ENCODE results near the gene PDCD6IP.
A peak's percentile ranks its signal among the peaks of the same experiment; 100 is the strongest.
"Not testable (repeated sequence)": the region's sequence is repeated elsewhere in the genome, so short reads cannot be mapped to it uniquely, and the experiment has no call there.

The PDCD6IP gene, protein sequence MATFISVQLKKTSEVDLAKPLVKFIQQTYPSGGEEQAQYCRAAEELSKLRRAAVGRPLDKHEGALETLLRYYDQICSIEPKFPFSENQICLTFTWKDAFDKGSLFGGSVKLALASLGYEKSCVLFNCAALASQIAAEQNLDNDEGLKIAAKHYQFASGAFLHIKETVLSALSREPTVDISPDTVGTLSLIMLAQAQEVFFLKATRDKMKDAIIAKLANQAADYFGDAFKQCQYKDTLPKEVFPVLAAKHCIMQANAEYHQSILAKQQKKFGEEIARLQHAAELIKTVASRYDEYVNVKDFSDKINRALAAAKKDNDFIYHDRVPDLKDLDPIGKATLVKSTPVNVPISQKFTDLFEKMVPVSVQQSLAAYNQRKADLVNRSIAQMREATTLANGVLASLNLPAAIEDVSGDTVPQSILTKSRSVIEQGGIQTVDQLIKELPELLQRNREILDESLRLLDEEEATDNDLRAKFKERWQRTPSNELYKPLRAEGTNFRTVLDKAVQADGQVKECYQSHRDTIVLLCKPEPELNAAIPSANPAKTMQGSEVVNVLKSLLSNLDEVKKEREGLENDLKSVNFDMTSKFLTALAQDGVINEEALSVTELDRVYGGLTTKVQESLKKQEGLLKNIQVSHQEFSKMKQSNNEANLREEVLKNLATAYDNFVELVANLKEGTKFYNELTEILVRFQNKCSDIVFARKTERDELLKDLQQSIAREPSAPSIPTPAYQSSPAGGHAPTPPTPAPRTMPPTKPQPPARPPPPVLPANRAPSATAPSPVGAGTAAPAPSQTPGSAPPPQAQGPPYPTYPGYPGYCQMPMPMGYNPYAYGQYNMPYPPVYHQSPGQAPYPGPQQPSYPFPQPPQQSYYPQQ

DNA sequence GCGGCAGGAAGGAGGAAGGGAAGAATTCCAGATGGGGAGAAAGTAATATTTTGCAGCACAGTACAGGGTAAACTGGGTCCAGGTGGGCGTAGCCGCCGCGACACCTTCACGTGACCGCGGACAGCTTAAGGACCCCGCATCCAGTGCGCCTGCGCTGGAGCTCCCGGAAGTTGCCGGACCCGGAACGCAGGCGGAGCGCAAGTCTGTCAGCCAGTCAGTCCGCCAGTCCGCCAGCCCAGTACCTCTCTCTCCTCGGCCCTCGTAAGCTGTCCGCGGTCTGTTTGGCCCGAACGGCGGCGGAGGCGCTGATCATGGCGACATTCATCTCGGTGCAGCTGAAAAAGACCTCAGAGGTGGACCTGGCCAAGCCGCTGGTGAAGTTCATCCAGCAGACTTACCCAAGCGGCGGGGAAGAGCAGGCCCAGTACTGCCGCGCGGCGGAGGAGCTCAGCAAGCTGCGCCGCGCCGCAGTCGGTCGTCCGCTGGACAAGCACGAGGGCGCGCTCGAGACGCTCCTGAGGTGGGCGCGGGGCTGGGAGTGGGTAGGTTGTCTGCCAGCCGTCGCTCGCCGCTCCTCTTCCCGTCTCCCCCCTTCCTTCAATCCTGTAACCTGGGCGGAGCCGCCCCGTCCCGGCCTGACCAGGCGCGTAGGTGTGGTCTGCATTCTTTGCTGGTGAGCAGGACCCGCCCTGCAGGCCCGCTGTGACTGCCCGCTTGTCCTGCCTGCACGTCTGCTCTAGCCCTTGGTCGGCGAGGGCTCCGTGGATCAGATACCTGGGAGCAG is at the start of gene PDCD6IP:
Gene PDCD6IP (plus strand): TSS at position 213 of the 784 bp plus-strand sequence. CDS start 99 bp downstream, at position 312.
- DNase-seq (ENCODE audit: low spot score) = peak; percentile 95

DNA sequence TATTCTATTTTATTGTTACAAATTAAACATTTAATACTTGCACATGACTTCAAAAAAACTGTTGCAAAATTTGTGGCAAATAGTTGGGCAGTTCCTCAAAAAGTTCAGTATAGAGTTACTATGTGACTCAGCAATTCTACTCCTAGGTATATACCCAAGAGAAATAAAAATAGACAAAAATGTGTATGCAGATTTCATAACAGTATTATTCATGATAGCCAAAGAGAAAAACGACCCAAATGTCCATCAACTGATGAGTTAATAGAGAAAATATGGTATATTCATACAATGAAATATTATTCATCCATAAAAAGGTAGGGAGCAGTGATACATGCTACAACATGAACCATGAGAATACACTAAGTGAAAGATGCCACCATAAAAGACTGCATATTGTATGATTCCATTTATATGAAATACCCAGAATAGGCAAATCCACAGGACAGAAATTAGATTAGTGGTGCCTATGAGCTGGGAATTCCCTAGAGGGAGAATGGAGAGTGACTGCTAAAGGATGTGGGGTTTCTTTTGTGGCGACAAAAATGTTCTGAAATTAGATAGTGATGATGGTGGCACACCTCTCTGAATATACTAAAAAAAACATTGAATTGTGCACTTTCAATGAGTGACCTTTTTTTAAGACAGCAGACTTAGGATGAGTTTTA is 48.8 kb upstream of the PDCD6IP start:
- DNase-seq (ENCODE audit: low spot score) = peak; percentile 28

DNA sequence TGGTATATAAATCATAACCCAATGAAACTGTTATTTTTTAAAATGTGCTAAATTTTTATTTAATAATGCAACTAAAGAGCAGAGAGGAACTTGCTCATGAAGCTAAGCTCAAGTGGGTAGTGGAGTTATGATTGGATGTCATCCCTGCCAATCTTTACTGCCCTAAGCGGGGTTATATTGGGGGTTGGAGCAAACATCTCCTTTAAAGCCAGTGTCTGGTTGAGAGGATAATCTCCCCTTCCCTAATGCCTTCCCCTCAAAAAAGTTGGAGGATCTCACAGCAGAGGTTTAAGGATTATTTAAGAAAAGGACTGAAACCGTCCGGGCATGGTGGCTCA is 48.2 kb upstream of the PDCD6IP start:
- DNase-seq (ENCODE audit: low spot score) = no peak

DNA sequence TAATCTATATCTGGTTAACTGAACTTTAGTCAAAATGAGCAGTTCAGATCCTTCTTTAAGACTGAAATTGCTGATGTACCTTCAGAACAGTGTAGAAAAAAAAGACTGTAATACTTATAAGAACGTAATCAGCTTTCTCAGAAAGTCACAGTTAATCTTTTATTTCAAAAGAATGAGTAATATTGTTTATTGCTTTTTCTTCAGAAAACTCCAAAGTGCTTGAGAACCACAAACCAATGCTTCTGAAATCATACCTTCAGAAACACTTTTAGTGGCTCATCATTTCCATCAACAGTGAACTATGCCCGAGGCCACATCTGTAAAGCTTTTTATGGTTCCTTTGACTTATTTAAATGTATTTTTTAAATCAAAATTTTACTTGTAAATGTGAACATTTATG is 47.1 kb upstream of the PDCD6IP start:
- no peak for DNase-seq (ENCODE audit: low spot score)

DNA sequence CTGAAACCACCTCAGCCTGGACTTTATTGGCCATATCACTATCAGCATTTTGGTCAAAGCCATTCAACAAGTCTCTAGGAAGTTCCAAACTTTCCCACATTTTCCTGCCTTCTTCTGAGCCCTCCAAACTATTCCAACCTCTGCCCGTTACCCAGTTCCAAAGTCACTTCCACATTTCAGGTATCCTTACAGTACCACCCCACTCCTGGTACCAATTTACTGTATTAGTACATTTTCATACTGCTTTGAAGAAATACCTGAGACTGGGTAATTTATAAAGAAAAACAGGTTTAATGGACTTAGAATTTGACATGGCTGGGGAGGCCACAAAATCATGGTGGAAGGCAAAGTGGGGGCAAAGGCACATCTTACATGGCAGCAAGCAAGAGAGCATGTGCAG is 44.0 kb upstream of the PDCD6IP start:
- not testable (repeated sequence) for DNase-seq (ENCODE audit: low spot score)

DNA sequence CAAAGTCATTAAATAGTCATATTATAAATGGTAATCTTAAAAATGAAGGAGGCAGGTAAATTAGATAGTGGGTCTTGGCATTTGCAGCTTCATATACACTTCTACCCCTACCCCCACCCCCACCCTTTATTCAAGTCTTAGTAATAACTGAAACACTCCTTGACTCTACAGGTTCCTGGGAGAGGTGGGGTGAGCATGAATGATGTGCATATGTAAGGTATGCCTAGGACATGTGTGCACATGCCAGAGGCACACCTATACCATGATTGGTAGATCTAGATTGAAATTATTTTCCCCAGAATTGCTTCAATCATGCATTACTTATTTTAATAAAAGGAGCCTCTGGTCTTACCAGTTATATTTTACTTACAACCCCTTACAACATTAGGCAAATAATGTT is 40.1 kb upstream of the PDCD6IP start:
- DNase-seq (ENCODE audit: low spot score) = no peak

DNA sequence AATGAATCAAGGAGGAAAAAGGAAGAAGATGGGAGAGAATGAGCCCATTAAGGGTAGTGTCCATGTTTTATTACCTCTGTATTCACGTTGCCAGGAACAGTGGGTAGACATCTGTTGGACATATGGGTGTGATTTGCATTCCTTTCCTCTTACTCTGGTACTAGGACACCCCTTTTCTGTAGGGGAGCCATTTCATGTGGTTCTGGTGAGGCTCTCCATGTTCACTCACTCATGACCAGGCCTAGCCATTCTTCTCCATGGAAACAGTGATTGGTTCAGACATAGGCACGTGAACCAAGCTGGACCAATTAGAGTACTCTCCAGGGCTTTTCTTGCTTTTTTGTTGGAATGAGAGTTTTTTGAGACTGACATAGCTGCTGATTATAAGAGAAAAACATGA is 39.6 kb upstream of the PDCD6IP start:
- peak; percentile 8 for DNase-seq (ENCODE audit: low spot score)

DNA sequence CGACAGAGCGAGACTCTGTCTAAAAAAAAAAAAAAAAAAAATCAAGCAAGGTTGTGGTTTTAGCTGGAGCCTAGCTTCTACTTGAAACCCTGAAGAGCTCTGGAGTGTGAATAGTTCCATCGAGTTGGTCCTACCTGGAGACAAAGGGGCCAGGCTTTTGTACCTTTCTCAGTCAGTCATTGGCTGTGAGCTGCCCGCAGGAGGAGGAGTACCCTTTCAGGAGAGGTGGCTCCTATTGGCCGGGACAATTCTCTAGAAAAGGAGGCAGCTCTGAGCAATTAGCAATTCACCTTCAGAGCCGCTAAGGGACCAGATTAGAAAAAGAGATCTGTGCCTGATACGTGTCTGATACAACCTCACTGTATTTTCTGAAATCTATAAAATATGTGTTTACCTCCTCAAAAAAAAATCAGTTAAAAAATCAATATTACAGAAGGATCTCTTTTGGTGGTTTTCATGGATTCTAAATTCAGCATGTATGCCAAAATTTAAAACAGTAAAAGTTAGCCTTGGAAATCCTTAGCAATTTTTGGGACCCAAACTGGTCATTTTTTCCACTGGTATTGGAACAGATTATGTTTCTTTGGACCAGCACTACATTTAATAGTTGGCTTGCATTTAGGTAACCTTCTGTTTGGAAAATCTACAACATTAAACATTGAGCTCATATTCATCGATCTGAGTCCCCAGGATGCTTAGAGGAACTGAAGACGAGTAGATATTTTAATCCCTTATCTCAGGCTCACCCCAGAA is 29.7 kb upstream of the PDCD6IP start:
- DNase-seq (ENCODE audit: low spot score) = no peak

DNA sequence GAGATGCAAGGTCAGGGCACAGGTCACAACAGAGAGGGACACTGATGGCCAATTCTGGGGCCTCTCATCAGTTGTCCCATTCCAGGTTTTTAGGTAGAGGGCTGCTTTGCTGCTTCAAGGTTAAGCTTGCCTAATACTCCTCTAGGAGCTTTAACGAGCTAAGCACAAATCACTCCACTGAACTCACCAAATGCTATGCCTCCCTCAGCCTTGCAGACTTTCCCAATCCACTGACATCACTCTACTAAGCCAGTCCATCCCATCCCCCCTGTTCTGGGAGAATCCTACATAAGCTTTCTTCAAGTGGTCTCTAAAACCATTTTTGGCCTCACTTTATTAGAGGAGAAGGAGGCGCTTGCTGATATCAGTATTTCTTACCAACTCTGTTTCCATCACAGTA is 24.8 kb upstream of the PDCD6IP start:
- DNase-seq (ENCODE audit: low spot score) = no peak

DNA sequence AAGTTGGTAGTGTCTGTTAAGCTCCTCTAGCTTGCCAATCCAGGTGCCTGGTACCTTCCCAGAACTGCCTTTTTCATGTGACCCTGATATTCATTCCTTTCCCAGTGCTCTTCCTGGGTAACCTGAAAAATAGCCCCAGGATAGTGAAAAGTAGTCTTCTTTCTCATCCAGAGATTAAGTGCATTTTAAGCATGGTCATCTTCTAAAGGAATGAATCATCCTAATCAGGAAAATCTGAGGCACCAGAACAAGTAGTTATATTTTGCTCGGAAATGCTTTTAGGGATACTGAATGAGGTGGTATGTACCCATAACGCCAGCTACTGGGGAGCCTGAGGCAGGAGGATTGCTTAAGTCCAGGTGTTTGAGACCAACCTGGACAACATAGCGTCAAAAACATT is 23.1 kb upstream of the PDCD6IP start:
- no peak for DNase-seq (ENCODE audit: low spot score)

DNA sequence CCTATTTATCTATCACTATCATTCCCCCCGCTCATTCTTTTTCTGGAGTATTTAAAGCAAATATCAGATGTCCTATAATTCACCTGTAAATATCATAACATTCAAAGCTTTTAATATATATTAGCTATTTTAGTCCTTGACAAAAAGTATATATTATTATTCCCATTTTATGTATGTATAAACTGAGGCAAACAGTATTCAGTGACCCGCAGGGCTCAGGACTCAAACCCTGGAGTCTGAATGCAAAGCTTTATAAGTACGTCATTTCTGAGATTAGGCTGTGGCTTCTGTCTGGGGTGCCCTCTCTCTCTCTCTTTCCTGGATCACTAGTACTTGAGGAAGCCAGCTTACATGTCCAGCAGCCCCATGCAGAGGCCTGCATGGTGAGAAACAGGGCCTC is 20.4 kb upstream of the PDCD6IP start:
- no peak for DNase-seq (ENCODE audit: low spot score)

DNA sequence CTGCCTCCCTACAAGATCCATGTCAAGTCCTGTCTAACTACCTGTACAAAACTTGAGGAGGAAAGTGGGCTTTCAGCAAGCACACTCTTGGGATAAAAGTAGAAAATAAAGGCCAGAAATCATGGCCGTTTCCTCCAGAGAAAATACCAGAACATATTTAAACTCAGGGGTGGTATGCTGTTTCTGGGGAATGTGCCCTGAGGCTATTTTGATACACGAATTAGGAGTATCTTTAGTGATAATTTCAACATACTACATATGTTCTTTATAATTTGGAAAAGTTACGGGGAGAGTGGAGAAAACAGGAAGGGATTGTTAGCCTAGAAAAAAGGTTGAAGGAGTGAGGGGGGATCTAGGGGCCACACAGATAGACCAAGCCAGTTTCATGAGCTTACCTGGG is 18.7 kb upstream of the PDCD6IP start:
- DNase-seq (ENCODE audit: low spot score) = no peak

DNA sequence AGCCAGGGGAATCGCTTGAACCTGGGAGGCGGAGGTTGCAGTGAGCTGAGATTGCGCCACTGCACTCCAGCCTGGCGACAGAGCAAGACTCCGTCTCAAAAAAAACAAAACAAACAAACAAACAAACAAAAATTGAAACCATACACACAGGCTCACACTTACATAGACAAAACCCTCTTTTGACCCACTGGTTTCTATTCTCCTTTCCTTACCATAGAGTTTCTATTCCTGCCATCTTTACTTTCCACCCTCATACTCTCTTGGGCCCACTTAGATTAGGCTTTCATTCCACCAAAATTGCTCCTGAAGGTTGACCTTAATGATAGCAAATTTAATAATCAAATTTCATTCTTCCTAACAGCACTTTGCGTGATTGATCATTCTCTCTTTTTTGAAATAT is 17.0 kb upstream of the PDCD6IP start:
- not testable (repeated sequence) for DNase-seq (ENCODE audit: low spot score)

DNA sequence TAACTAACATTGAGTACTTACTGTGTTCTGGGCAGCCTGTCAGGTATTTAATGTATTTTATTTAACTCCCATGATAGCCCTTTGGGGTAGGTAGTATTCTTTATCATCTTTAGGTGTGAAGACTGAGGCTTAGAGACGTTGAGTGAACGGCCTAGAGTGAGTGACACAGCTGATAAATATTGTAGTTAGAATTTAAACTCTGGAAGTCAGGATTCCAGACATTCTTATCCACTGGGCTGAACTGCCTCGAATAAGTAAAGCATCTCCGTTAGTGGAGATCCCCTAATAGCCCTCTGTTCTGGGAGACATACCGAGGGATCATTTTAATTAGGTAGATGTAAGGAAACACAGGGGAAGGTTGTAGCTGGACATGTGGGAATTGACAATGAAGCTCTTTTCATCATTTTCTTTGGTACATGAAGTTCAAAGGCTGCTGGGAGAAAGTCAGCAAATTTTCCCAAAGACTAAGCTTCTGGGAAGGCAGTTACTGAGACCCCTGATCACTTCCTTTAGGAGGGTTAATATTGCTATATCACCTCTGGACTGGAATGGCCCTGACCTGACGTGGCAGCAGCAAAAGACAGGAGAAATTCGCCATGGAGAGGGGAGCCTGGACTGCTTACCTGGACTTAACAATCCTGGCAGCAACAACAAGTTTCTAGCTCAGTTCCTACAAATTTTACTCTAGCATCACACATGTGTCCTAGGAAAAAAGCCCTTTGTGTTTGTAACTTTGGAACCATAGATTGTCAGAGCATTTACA is 11.7 kb upstream of the PDCD6IP start:
- DNase-seq (ENCODE audit: low spot score) = no peak

DNA sequence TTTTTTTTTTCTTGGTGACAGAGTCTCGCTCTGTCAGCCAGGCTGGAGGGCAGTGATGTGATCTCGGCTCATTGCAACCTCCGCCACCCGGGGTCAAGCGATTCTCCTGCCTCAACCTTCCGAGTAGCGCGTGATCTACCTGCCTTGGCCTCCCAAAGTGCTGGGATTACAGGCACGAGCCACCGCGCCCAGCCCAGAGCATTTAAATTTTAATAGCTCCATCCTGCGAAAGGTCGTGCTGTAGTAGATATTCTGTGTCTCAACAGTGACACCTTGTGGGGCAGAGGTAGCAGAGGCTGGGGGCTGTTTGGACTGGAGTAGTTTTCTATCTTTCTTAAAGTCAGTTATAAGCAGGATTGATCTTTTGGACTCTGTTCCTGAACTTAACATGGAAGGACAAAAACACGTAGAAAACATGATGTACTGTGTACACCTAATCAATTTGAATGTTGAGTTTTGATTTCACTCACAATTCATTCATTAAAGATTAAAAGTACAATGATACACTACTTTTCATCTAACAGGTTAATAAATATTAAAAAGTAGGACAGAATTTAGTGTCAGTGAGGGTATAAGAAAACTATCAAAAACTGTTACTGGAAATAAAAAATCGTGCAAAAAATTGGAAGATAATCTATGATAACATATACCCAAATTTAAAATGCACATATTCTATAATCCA is 11.0 kb upstream of the PDCD6IP start:
- peak; percentile 83 for DNase-seq (ENCODE audit: low spot score)

DNA sequence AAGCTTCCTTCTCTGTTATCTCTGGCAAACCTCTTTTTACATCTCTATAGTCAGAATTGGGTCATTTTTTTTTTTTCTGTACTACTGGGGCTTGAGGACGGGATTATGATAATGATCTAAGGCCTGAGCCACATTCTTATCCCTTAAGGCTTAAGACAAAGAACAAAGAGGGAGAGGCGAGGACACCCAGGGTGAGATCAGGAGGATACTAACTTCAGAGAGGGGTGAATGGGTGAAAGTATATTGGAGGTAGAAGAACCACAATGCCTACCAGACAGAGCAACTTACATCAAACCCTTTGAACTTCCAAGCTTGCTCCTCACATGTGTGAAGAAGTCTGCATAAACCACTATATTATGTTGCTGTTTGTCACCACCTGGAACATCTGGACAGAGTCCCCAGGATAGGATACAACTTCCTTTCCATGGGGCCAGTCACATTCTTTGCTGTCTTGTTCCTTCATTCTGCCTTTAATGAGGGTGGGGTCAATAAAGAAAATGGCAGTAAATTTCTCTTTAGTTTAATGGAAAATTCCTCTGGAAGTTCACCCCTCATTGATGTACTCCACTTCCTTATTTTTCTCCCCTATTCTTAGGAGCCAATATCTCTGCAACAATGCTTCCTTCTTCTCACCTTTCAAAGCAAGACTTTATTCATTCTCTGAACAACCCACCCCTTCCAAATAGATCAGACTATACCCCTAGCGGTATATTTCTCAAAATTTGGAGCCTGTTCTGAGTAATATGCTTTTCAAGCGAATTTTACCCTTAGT is 9.1 kb upstream of the PDCD6IP start:
- no peak for DNase-seq (ENCODE audit: low spot score)

DNA sequence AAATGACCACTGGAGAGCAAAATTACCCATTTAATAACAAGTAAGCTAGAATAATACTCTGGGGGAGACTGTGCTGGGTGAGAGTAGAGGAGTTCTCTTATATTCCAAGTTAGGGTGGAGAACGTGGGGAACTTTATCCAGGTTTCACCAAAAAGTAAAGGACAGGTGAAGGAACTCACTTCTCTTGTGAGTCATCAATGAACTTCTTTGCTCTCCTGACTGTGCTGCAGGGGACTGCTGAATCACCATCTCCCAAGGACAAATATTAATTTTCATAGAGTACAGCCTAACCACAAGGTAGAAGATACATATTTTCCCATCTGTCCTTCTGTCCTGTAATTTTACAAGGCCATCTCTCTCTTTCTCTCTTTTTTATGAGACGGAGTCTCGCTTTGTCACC is 8.3 kb upstream of the PDCD6IP start:
- DNase-seq (ENCODE audit: low spot score) = no peak

DNA sequence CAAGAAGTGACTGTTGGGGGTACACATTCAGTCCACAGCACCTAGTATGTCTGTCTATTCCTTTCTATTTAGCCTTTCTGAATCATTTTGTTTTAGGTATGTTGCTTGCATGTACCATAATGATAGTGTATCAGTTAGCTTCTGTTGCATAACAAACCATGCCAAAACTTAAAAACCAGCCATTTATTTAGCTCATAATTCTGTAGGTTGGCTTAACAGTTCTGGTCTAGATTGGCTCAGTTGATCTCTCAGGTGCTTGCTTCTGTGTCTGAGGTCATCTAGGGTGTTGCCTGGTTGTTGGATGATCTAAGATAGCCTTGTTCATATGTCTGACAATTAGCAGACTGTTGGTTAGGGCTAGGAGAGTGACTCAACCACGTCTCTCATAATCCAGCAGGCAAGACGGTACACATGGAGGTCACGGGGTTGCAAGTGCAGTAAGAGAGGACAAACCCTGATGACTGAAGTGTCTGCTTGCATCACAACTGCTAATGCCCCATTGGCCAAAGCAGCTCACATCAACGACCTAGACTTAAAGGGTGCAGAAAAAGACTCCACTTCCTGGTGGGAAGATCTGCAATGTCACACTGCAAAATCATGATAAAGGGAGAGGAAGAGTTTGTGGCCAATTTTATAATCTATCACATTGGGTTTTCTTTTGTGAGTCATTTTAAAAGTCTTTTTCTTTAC is 6.8 kb upstream of the PDCD6IP start:
- peak; percentile 31 for DNase-seq (ENCODE audit: low spot score)
